DMS114 treated with DMSO at 0.1 percent for 48 hours (cell line): Measurements from ENCODE around the gene ZNF821.
"Not testable (repeated sequence)": the region's sequence is repeated elsewhere in the genome, so short reads cannot be mapped to it uniquely, and the experiment has no call there.

Source experiments
- DNase-seq: peaks from one replicate; lab custom pipeline; 2025; ENCODE audit not compliant: unreplicated experiment; lab: John Stamatoyannopoulos, UW

The ZNF821 gene

DNA sequence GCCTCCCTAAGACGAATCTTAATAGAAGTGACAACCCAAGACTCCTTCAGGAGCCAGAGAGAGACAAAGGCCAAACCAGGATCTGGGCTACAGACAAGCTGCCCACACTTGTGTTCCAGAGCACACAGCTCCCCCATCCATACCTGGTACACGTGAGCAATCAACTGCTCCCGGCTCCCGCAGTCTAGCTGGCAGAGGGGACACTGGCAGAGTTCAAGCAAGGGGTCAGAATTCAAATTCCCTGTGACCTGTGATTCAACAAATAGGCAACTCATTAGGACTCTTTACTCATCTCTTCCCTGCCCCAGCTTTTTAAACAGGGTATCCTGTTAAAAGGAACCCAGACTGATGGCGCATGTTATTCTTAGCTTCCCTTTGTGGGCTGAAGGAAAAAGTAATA is 20.0 kb downstream of the ZNF821 start:
- DNase-seq: no peak

DNA sequence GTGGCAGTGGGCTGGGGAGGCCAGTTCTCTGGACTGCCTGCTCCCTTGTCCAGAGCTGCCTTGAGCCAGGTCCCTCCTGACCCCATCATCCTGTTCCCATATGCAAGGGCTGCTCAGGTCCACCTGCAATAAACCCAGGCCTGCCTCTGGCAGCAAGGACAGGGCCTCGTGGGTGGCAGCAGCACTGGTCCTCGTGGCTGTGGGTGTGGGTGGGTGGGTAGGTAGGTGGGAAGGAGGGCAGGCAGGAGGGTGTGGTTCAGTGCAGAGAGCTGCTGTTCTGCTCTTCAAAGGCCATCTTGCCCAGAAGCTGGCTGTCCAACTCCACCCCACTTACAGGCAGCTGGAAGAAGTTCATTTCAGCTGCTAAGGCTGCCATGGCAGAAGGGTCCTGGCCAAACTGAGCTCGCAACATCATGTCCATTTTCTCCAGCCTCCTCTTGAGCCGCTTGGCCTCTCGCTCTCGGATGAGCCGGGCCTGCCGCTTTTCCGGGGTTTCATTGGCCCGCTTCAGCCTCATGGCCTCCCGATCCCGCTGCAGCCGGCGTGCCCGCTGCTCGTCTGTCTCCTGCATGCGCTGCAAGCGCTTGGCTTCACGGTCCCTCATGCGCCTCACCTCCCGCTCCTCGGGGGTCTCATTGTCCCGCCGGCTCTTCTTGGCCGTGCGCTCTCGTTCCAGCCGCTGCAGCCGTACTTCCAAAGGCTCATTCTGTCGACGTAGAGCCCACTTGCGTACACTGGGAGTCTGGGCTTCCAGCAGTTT is 24.0 kb downstream of the ZNF821 start:
- DNase-seq: no peak

GRCh38 chr16:71855937-71856662 is 27.9 kb downstream of the ZNF821 start:
- no peak for DNase-seq

- no peak for DNase-seq
Observed at GRCh38 chr16:71854369-71854948, 29.5 kb downstream of the ZNF821 start.

DNA sequence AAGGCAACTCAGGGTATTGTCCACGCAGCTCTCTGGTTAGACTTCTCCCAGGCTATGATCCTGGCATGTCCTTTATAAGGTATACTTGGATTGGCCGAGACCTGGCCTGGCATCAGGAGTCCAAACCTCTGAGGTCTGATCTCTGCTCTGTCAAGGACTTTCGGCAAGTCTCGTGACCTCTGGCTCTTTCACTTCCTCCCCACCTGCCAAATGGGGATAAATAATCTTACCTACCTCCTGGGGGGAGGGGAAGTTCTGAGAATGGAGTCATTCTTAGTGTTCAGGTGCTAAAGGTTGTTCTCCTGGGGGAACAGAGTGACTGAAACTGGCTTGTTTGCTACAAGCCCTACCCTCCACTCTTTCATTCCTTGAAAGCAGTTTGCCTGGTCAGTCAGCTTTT is 30.6 kb downstream of the ZNF821 start:
- no peak for DNase-seq

DNA sequence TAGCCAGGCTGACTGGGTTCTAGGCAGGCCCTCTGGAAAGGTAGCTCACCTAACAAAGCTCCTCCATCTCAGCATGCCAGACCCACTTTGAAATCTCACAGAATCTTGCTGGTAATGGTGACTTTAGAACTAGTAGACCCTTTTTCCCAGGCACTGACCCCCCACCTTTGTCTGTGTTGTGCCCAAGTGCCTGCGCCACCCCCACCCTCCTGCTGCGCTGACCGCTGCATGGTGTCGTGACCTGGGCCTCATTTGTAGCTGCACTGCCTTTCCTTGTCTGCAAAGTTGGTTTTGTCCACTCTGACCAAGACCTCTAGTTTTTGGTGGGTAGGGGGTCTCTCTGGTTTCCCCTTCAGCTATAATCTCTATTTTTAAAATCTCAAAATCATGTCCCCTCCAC is 31.4 kb downstream of the ZNF821 start:
- no peak for DNase-seq

DNA sequence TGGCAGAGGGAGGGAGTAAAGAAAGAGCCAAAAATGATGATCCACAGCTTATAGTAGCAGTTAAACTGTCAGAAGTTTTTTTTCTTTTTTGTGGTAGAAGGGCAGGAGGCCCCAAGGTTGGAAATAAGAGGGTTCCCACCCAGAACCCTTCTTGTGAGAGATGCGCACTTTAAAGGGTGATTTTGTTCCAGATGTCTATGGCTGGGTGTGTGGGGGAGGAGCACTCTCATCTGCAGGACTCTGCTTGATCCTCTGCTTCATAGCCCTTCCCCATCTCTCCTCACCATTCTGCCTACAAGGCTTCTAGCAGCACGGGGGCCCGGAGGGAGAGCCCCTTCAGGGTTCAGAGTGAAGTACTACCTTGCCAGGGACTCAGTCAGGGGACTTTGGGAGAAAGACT is 31.8 kb downstream of the ZNF821 start:
- DNase-seq: no peak

- no peak for DNase-seq
Observed at GRCh38 chr16:71851746-71852145, 32.2 kb downstream of the ZNF821 start.

GRCh38 chr16:71848622-71849021 is 35.4 kb downstream of the ZNF821 start:
- no peak for DNase-seq

DNA sequence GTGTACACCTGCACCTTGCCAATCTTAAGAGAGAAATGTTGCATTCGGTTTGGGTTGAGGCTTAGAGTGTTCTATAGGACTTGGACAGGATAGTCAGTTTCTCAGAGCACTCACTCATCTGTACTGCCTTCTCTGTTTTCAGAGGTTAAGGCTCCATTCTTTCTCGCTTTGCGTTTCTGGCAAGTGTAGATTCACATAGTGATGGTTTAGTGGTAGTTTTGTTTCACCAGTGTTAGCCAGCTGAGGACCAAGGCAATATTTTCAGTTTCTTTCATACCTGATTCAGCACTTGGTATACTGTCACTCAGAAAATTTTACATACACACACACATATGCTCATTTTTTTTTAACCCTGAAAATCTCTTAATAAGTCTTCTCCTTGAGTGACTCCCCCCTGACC is 36.9 kb downstream of the ZNF821 start:
- DNase-seq: no peak

- no peak for DNase-seq
Observed at GRCh38 chr16:71846431-71846830, 37.6 kb downstream of the ZNF821 start.

DNA sequence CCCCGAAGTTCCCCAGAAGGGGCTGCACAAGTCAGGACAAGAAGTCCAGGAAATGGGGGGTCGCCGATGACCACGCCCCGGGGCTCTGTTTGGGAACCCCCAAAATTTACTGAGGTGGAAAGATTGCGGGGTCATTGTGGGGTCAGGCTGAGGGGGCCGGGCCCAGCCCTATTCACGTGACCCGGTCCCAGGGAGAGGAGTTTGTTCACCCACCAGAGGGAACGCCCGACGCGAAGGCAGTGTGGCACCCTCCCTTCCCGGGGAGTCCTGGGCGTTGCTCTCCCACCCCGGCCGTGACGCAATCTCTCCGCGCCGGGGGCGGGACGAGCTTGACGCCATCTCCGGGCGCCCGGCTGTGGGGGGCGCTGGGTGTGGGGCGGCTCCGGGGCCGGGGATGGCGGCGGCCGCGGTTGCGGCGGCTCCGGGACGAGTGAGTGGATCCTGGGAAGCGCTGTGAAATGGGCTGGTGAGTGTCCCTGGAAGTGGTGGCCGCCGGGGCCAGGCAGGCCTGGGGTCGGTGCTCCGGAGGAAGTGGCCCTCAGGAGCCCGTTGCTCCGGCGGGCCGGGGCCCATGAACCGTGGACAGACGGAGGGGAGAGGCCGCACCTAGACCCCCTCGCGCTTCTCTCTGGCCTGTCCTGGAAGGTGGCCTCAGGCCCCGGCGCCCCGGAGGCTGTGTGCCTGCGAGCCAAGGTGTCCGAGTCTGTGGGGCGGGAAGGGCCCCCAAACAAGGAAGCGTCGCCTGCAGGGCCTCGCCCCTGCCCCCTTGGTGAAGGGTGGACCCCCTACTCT is 38.1 kb downstream of the ZNF821 start, which contains the start of gene ATXN1L:
Gene ATXN1L (plus strand): TSS at position 338 of the 792 bp plus-strand sequence. CDS start 3,765 bp downstream, outside the sequence.
- DNase-seq: peak; percentile 84

DNA sequence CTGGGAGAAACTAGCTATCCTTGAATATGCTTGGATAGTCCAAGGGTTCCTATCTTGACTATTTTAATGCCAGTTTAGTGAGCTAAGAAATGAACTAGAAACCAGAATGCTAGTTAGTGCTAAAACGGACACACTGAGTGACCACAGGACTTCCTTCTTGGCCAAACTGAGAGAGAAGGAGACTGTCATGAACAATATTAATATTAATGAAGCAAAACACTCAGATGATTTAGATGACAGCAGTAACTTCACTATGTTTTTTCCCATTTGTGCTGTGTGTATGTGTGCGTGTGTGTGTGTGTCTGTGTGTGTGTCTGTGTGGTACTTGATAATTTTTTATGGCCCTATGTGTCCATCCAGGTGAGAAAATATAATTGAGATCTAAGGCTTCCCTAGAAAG is 40.4 kb downstream of the ZNF821 start:
- DNase-seq: no peak

DNA sequence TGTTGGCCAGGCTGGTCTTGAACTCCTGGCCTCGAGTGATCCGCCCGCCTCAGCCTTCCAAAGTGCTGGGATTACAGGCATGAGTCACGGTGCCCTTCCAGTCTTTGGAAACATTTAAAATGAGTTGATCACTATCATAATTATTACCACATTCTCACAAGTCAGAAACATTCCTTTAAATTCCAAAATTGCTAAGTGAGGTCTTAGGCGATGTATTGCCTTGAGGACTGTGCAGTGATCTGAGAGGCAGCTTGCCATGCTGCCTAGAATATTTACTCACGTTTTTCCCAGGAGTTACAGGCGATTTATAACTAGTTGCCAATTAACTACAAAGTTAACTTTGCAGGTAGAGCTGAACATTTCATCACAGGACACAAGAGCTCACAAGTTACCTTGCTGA is 43.9 kb downstream of the ZNF821 start:
- no peak for DNase-seq

DNA sequence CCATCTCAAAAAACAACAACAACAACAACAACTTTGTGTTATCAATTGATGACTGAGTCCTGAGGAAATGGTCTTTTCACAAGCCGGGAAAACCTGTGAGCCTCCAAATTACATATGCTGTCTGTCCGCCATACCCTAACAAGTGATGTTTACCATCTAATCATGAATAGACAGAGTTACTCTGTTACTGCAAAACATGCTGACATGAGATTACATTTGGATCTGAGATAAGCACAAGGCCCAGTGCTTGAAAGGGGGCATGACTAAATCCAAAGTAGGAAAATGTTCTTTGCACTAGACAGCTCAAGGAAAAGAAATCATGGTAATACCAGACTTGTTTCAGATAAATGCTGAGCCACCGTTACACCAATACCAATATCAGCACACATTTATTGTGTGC is 46.8 kb downstream of the ZNF821 start:
- no peak for DNase-seq

GRCh38 chr16:71834291-71834690 is 49.7 kb downstream of the ZNF821 start:
- DNase-seq: no peak

GRCh38 chr16:71832112-71832511 is 51.9 kb downstream of the ZNF821 start:
- not testable (repeated sequence) for DNase-seq

- not testable (repeated sequence) for DNase-seq
Observed at GRCh38 chr16:71831698-71832097, 52.3 kb downstream of the ZNF821 start.

DNA sequence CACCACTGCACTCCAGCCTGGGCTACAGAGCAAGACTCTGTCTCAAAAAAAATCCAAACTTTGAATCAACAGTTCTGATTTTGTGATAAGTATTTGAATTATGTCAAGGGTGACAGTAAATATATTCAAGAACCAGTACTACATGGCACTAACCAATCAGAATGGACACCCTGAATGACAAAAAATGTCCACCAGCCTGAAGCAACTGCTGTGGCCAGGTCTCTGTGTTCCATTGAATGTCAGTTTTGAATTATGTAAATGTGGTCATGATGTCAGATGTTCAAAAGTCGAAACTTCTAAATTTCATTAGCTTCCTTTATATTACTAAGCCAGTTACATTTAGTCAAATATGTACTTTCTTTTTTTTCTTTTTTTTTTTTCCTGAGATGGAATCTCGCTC is 53.6 kb downstream of the ZNF821 start:
- DNase-seq: no peak

- no peak for DNase-seq
Observed at GRCh38 chr16:71826533-71827017, 57.4 kb downstream of the ZNF821 start.

DNA sequence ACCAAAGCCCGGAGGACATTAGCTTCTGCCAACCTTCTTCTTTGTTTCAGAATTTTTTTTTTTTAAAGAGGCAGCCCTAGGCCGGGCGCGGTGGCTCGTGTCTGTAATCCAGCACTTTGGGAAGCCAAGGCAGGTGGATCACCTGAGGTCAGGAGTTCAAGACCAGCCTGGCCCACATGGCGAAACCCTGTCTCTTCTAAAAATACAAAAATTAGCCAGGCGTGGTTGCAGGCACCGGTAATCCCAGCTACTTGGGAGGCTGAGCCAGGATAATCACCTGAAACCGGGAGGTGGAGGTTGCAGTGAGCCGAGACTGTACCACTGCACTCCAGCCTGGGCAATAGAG is 66.9 kb downstream of the ZNF821 start:
- not testable (repeated sequence) for DNase-seq
